Mucosa of rectum (tissue), 2 donors: Measurements from ENCODE around the gene PRKCSH.

Experiments used
- H3K27ac ChIP-seq, 2 donors: one replicate each; pipeline ENCODE4 v1.7.0; 2013; ENCODE audit warnings: inconsistent platforms in 2 of 2, low read depth in 2 of 2, low read length in 2 of 2
- H3K27me3 ChIP-seq, 2 donors: one replicate each; pipeline ENCODE4 v1.7.0; 2013; ENCODE audit warnings: low read length in 2 of 2; ENCODE audit not compliant: control insufficient read depth in 2 of 2, insufficient read depth in 2 of 2
- H3K36me3 ChIP-seq, 2 donors: one replicate each; pipeline ENCODE4 v1.7.0; 2013; ENCODE audit warnings: low read length in 2 of 2; ENCODE audit not compliant: control insufficient read depth in 2 of 2, insufficient read depth in 2 of 2
- H3K4me1 ChIP-seq, 2 donors: one replicate each; pipeline ENCODE4 v1.7.0; 2013; ENCODE audit warnings: low read length in 2 of 2, mild to moderate bottlenecking in 1 of 2; ENCODE audit not compliant: control insufficient read depth in 2 of 2, insufficient read depth in 2 of 2
- H3K4me3 ChIP-seq, 2 donors: one replicate each; pipeline ENCODE4 v1.7.0; 2013; ENCODE audit warnings: low read length in 2 of 2
- H3K9ac ChIP-seq, 2 donors: one replicate each; pipeline ENCODE4 v1.7.0; 2013; ENCODE audit warnings: low read length in 2 of 2, low read depth in 1 of 2, mild to moderate bottlenecking in 1 of 2
- H3K9me3 ChIP-seq, 2 donors: one replicate each; pipeline ENCODE4 v1.7.0; 2013; ENCODE audit warnings: low read length in 2 of 2; ENCODE audit not compliant: control insufficient read depth in 2 of 2
- donor health status: healthy.
- donor health status: Normal muscosa, but diverticular disease.

PRKCSH gene

DNA sequence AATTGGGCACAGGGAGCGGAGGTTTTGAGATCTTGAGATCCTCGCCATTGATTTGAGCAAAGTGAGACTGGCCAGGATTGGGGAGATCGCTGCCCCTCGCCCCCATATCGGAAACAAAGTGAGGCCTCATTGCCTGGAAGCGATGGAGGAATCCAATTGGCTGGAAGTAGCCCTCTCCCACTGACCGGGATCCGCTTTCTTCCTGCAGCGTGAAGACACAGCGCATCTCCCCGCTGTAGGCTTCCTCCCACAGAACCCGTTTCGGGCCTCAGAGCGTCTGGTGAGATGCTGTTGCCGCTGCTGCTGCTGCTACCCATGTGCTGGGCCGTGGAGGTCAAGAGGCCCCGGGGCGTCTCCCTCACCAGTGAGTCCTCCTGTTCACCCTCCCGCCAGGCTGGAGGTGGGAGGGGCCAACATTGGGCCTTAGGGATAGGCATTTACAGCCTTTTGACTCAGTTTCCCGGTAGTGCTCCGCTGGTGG lies 438 bp downstream of the PRKCSH start:
- H3K27ac ChIP-seq = peak overlapping the region; percentile 67 to 85
- H3K9me3 ChIP-seq = no peaks in the 10 kb centered on the region
- peaks cover 14 to 16% of the 10 kb centered on the region in 2 donors for H3K4me1 ChIP-seq
- no peaks in the 10 kb centered on the region for H3K27me3 ChIP-seq
- peaks cover 15 to 21% of the 10 kb centered on the region in 2 donors for H3K36me3 ChIP-seq
- H3K9ac ChIP-seq = peak overlapping the region; percentile 73 to 94
- peak overlapping the region; percentile 83 to 98 for H3K4me3 ChIP-seq

DNA sequence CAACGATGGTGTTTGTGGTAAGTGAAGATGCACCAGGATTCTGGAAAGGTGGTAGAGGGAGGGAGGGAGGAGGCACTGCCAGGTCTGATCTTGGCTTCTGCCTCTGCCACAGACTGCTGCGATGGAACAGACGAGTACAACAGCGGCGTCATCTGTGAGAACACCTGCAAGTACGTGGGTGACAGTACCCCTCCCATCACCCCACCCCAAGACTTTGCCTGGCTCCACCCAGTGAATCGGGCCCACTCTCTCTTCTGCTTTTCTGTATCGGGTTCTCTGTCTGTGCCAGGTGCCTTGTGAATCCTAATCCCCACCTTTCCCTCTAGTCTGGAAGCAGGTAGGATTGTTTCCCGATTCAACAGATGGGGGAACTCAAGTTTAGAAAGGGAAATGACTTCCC lies 2.5 kb downstream of the PRKCSH start:
- no peak overlapping the region for H3K27ac ChIP-seq
- H3K36me3 ChIP-seq = peaks cover 25 to 37% of the 10 kb centered on the region in 2 donors
- H3K4me3 ChIP-seq = no peak overlapping the region
- H3K9ac ChIP-seq = no peak overlapping the region
- H3K9me3 ChIP-seq = no peaks in the 10 kb centered on the region
- H3K27me3 ChIP-seq = no peaks in the 10 kb centered on the region
- H3K4me1 ChIP-seq = peaks cover 14 to 16% of the 10 kb centered on the region in 2 donors

DNA sequence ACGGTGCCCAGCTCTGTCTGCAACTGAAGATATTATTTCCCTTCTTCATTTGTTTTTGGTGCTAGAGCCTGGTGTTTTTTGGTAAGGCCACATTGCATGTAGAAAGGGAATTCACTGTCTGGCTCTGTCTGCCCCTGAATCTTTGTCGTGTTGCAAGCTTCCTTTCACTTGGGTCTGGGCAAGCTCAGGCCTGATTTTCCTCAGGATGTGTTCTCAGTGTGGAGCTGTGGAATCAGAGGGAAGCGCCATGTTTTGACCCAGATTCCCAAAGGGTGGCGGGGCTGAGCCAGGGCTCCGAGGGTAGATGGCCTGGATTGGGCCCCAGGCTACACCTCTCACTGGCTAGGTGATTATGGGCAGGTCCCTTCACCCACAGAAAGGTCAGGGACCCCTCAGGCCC lies 8.6 kb downstream of the PRKCSH start:
- no peaks in the 10 kb centered on the region for H3K4me1 ChIP-seq
- no peaks in the 10 kb centered on the region for H3K27me3 ChIP-seq
- no peak overlapping the region for H3K4me3 ChIP-seq
- no peak overlapping the region for H3K27ac ChIP-seq
- H3K9ac ChIP-seq = no peak overlapping the region
- peaks cover 47 to 64% of the 10 kb centered on the region in 2 donors for H3K36me3 ChIP-seq
- no peaks in the 10 kb centered on the region for H3K9me3 ChIP-seq

DNA sequence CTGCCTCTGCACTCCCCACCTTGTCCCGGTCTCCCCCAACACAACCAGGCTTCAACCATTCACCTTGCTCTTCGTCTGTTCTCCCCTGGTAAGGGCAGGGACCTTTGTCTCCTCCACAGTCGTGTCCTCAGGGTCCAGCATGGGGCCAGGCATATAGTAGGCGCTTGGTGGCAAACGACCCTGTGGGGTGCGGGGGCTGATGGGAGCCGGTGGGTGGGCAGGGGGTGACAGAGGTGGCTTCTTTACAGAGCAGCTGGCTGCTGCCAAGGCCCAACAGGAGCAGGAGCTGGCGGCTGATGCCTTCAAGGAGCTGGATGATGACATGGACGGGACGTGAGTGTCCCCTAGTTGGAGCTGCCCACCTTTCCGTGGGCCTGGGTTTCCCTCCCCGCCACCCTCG lies 9.7 kb downstream of the PRKCSH start:
- H3K9ac ChIP-seq = no peak overlapping the region
- H3K27ac ChIP-seq = no peak overlapping the region
- no peaks in the 10 kb centered on the region for H3K27me3 ChIP-seq
- H3K4me1 ChIP-seq = no peaks in the 10 kb centered on the region
- H3K9me3 ChIP-seq = no peaks in the 10 kb centered on the region
- peaks cover 48 to 69% of the 10 kb centered on the region in 2 donors for H3K36me3 ChIP-seq
- no peak overlapping the region for H3K4me3 ChIP-seq

DNA sequence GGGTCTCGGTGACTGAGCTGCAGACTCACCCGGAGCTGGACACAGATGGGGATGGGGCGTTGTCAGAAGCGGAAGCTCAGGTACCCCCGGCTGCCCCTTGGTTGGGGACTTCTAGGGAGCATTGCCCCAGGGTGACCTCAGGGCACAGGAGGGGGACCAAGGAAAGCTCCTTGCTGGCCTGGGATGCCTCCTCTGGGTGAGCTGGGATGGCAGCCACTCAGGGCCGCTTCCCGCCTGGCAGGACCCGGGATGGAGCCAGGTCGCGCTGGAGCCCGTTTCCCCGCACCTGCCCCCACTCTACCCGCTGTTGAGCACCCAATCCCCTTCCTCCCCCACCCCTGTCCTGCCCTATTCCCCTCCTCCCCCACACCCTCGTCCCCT lies 10.8 kb downstream of the PRKCSH start:
- Histone ChIP-seq H3K4me3 (no peak overlapping the region), H3K4me1 (no peaks in the 10 kb centered on the region), H3K36me3 (peaks cover 48 to 61% of the 10 kb centered on the region in 2 donors), H3K27ac (no peak overlapping the region), H3K9me3 (no peaks in the 10 kb centered on the region), H3K27me3 (no peaks in the 10 kb centered on the region), H3K9ac (no peak overlapping the region)

DNA sequence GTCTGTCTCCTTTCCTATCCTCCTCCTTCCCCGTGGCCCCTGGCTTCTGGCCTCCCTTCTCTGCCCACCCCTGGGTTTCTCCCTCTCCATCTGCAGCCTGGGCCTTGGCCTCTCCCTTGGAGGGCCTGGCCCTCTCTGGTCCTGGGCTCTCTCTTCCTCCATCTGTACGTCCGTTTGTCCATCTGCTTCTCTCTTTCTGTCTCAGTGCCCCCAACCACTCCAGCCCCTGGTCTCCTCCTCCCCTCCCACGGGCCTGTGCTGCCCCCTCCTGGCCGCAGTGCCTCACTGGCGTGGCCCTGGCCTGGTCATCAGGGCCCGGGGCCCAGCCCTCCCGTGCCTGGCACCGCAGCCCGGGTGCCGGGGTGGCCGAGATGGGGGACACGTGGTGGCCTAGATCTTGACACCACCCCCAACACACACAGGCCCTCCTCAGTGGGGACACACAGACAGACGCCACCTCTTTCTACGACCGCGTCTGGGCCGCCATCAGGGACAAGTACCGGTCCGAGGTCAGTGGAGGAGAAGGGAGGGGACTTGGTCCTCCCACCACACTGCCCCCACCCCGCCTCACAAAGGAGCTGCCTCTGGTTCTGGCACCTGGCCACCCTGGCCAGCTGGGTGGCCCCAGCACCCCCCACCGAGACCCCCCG lies 11.3 kb downstream of the PRKCSH start:
- H3K27ac ChIP-seq = no peak overlapping the region

DNA sequence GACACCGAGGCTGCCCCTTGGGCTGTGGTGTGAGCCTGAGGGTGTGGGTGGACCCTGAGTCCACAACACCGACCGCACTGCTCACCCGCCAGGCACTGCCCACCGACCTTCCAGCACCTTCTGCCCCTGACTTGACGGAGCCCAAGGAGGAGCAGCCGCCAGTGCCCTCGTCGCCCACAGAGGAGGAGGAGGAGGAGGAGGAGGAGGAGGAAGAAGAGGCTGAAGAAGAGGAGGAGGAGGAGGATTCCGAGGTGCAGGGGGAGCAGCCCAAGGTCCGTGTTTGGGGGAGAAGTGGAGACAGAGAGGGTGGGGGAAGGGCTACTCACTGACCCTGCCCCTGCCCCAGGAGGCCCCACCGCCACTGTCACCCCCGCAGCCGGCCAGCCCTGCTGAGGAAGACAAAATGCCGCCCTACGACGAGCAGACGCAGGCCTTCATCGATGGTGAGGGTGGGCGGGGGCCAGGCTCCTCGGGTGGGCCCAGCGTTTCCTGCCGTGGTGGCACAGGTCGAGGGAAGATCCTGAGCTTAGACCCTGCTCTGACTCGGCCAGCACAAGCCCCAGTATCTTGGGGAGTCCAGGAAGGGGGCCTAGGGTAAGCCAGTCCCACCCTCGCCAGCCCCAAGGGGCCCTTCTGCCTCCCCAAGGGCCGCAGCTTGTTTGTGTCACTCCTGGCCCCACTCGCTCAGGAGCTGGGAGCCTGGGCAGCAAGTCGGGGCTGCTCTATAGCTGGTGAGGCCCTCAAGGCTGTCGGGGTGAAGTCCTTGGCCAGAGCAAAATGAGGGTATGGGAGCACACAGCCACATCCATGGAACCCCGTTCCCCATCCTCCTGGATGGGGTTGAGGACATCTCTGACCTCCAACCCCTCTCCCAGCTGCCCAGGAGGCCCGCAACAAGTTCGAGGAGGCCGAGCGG lies 12.2 kb downstream of the PRKCSH start:
- Histone ChIP-seq H3K9ac (no peak overlapping the region), H3K9me3 (no peaks in the 10 kb centered on the region), H3K4me3 (no peak overlapping the region), H3K27ac (no peak overlapping the region), H3K36me3 (peaks cover 39 to 49% of the 10 kb centered on the region in 2 donors), H3K27me3 (no peaks in the 10 kb centered on the region), H3K4me1 (no peaks in the 10 kb centered on the region)

More for the DNA sequence above, 11.3 kb downstream of the PRKCSH start:
- H3K4me3 ChIP-seq = no peak overlapping the region
- H3K27me3 ChIP-seq = no peaks in the 10 kb centered on the region
- H3K9ac ChIP-seq = no peak overlapping the region
- H3K9me3 ChIP-seq = no peaks in the 10 kb centered on the region
- H3K36me3 ChIP-seq = peaks cover 46 to 56% of the 10 kb centered on the region in 2 donors
- H3K4me1 ChIP-seq = no peaks in the 10 kb centered on the region

DNA sequence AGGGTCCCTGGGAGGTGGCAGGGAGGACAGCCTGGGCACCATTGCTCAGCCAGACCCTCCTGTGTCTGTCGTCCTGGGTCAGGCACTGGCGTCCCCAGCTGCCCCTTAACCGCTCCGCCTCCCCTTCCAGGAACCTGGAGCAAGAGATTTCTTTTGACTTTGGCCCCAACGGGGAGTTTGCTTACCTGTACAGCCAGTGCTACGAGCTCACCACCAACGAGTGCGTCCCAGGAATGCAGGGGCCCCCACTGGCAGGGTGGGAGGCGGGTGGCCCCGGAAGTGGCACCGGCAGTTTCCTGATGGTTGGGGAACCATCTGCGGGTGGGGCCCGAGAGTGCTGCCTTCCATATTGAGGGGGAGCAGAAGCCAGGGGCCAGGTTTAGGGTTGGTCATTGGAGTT lies 13.0 kb downstream of the PRKCSH start:
- Histone ChIP-seq H3K27me3 (no peaks in the 10 kb centered on the region), H3K27ac (no peak overlapping the region), H3K36me3 (peaks cover 39 to 49% of the 10 kb centered on the region in 2 donors), H3K4me1 (no peaks in the 10 kb centered on the region), H3K4me3 (no peak overlapping the region), H3K9me3 (no peaks in the 10 kb centered on the region), H3K9ac (no peak overlapping the region)

DNA sequence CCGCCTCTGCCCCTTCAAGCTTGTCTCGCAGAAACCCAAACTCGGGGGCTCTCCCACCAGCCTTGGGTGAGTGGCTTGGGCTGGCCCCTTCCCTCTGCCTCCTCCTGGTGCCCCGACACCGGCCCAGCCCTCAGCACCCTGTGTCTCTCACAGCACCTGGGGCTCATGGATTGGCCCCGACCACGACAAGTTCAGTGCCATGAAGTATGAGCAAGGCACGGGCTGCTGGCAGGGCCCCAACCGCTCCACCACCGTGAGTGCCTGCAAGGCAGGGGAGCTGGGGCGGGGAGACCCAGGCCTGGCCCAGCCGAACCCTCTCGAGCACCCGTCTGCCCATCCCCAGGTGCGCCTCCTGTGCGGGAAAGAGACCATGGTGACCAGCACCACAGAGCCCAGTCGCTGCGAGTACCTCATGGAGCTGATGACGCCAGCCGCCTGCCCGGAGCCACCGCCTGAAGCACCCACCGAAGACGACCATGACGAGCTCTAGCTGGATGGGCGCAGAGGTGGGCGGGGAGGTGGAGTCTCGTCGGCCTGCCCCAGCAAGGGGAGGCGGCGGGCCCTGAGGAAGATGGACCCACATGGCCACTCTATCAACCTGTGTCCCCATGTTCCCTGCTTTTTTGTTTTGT lies 13.6 kb downstream of the PRKCSH start:
- Histone ChIP-seq H3K9me3 (no peaks in the 10 kb centered on the region), H3K4me1 (no peaks in the 10 kb centered on the region), H3K4me3 (no peak overlapping the region), H3K27me3 (no peaks in the 10 kb centered on the region), H3K27ac (no peak overlapping the region), H3K9ac (no peak overlapping the region), H3K36me3 (peaks cover 39 to 44% of the 10 kb centered on the region in 2 donors)
